GM19023 (cell line): ENCODE results near the gene INCENP.

Experiments used
- ATAC-seq: cut with Tn5 transposase; IDR thresholded peaks from one replicate; pipeline ENCODE4 v1.9.1; 2021; ENCODE audit warnings: mild to moderate bottlenecking, moderate library complexity; ENCODE audit not compliant: unreplicated experiment

INCENP gene

DNA sequence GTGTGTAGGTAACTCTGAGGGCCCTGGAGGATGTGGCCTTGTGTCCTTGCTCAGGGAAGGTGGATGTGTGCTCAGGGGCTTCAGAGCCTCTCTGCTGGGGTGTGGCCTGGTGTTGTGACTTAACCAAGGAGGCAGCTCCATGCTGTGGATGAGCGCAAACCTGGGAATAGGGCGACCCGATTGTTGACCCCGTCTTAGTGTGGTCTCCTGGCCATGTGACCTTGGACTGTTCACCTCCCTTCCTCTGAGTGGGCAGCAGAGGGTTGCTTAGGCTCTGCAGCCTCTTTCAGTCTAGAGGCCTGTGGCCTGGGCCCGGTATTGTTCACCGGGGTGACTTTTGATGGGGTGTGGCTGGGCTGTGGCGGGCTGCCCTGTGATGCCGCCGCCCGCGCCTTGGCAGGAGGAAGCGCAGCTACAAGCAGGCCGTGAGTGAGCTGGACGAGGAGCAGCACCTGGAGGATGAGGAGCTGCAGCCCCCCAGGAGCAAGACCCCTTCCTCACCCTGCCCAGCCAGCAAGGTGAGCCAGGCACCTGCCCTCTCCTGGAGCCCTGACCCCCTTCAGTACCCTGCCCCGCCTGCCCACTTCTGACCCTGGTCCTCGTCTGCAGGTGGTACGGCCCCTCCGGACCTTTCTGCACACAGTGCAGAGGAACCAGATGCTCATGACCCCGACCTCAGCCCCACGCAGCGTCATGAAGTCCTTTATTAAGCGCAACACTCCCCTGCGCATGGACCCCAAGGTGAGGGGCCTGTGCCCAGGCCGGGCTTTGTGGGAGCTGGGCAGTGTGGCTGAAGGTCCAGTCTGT, 16.7 kb downstream of the INCENP start:
- no peak for ATAC-seq

DNA sequence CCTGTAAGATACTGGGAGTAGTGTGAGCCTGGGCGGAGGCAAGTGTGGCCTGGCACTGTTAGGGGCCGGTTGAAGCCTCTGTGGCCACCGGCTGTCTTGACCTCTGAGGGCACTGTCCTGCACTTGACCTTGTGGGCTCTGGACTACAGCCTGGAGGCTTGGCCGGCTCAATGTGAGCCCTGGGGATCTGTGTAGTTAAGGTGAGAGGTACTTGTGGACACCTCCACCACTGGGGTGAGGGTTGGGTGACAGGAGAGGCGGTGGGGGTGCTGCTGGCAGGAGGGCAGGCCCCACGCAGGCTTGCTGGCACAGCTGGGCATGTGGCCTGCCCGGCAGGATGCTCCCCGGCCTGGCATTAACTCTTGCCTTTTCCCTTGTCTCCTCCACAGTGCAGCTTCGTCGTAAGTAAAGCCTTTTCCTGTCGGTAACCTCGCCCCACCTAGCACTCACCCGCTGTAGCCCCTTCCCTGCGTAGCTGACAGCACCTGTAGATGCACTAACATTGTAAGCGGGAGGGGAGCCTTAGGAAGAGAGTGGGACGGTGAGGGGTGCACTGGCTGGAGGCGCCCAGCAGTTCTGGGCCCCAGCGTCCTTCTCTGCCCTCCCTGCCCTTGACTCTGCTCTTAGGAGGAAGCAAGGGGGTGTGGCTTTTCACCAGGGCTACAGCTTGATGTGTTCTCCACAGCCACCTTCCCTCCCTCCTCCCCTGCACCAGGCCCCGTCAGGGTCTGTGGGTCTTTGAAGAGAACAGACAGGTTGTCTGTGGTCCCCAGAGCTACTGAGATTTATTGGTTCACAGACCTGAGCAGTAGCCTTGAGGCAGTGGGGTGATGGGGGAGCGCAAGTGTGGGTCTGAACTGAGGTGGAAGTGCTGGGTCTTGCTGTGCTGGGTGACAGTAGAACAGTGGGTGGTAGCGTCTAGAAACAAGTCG, 17.6 kb downstream of the INCENP start:
- ATAC-seq: no peak

DNA sequence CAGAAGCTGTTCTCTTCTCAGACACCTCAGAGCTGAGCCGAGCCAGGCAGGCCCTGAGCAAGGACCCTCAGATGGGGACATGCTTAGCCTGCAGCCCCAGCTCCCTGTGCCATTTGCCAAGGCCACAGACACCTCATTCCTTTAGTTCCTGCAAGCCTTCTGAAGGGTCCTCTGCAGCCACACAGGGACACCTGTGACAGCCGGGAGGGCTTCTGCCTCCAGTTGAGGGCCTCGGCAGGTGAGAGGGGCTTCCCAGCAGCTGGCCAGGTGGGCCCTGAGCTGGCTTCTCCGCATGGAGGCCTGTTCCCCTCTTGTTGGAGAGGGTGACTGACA, 18.2 kb downstream of the INCENP start:
- ATAC-seq: no peak

DNA sequence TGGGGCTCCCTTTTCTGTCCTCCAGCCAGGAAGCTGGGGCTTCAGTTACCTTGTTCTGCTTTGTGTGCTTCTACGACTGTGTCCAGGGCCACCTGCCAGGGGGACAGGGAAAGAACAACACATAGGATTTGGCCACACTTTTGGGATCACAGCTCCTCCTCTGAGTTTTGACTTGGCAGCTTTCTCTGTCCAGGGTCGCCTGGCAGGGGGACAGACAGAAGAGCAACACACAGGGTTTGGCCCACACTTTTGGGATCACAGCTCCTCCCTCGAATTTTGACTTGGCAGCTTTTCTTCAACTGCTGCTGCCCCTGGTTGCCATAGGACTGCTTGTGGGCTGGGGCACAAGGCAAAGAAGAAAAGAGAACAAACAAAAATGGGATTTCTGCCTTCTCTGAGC, 19.1 kb downstream of the INCENP start:
- ATAC-seq: no peak

DNA sequence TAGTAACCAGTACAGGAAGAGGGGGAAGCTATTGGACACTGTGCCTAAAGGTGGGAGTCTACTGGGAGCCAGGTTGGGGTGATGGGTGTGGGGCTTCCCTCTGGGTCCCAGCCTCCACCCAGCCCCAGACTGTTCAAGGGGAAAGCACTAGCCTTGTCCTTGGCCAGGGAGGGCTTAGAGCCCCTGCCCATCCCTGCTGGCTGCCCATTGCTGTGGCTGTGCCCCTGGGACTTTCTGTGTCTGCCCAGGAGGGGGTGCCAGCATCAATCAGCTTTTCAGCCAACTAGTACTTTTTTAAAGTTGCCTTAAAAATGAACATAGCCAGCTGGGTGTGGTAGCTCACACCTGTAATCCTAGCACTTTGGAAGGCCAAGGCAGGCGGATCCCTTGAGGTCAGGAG, 19.9 kb downstream of the INCENP start:
- ATAC-seq: no peak

DNA sequence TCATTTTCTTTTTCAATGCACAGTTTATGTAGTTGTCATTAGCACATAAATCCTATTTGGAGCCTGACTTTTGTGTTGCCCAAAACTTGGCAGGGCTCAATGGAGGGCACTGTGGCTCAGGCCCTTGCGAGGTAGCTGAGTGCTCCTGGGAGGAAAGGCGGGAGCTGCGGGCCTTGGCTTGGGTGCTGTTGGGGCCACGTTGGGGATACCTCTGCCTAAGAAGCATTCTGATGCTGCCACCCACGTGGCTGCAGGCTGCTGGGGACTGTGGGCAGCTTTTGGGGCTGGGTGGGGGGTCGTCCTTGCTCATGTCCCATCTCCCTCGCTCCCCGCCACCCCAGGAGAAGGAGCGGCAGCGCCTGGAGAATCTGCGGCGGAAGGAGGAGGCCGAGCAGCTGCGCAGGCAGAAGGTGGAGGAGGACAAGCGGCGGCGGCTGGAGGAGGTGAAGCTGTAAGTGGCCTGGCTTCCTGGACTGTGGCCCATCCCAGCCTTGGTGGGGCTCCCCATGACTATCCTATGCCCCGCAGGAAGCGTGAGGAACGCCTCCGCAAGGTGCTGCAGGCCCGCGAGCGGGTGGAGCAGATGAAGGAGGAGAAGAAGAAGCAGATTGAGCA, 20.9 kb downstream of the INCENP start:
- ATAC-seq: no peak

DNA sequence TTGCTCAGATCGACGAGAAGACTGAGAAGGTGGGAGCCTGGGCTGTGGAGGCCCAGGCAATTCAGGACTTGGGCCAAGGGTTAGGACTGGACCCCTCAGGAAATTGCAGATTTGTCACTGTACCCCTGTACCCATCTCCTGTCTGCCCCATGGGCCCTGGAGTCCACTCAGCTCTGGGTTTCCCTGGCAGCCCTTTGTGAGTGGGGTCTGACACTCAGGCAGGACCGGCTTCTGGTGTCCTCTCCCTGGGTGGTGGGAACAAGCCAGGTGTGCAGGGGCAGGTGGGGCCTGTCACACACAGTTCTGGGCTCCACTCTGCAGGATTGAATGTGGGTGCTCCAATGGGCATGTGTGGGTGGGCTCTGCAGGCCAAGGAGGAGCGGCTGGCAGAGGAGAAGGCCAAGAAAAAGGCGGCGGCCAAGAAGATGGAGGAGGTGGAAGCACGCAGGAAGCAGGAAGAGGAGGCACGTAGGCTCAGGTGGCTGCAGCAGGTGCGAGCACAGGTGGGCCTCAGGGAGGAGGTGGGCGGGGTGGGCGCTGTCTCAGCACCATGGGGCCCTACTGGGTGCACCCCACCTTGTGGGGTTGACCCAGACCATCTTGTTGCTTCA, 21.6 kb downstream of the INCENP start:
- no peak for ATAC-seq

DNA sequence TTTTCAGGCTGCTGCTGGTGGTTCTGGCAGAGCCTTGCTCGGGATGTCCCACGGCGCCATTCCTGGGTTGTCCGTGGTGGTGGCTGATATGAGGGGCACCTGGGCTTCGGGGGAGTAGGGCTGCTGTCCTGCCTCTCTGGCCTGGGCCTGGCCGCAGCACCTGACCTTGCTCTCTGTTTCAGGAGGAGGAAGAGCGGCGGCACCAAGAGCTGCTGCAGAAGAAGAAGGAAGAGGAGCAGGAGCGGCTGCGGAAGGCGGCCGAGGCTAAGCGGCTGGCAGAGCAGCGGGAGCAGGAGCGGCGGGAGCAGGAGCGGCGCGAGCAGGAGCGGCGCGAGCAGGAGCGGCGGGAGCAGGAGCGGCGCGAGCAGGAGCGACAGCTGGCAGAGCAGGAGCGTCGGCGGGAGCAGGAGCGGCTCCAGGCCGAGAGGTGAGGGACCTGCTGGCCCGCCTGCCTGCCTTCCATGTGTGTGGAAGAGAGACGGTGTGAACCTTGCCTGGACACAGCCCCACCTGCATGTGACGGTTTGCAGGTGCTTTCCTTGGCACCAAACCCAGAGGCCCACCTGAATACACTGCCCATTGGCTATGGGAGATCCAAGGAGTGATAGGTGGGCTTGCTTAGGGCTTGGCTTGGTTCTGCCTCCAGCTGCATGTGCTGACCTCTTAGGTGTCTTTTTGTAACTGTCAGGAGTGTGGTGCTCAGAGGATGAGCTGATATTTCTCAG, 22.8 kb downstream of the INCENP start:
- no peak for ATAC-seq

DNA sequence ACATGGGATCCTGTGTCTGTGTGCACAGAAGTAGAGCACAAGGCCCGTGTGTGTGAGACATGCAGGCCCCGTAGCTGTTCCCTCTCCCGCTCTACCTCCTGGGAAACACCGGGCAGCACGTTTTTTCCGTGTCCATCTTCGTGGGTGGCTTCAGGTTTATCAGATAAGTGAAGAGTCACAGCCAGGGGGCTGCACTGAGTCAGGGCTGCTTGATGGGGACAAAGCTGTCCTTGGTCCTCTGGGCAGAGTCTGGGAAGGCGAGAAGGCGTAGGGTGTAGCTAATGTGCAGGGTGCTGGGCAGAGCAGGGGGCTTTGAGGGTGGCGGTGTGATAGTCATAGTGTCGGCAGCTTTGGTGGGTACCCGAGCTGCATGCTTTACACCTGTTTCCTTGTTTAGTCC, 23.7 kb downstream of the INCENP start:
- no peak for ATAC-seq

DNA sequence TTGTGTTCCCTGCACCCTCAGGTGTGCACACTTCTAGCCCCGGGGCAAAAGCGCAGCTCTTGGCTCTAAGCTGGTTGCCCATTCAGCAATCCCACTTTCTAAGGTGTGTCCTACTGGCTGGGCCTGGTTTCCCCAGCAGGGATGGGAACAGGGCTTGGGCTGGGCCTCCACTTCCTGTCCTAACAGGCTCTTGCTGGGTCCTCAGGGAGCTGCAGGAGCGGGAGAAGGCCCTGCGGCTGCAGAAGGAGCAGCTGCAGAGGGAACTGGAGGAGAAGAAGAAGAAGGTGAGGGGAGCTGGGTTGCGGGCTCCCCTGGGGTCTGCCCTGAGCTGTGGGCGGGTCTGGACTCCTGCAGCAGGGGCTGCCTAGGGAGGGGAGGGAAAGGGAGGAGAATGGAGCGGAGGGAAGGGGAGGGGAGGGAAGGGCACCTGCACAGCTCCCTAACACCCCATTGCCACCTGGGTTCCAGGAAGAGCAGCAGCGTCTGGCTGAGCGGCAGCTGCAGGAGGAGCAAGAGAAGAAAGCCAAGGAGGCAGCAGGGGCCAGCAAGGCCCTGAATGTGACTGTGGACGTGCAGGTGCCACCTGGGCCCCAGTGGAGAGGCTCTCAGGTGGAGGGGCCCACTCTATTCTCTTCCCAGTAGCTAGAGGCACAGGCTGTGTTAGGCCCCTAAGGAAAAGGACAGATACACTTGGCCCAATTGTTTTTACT, 24.6 kb downstream of the INCENP start:
- ATAC-seq: no peak

DNA sequence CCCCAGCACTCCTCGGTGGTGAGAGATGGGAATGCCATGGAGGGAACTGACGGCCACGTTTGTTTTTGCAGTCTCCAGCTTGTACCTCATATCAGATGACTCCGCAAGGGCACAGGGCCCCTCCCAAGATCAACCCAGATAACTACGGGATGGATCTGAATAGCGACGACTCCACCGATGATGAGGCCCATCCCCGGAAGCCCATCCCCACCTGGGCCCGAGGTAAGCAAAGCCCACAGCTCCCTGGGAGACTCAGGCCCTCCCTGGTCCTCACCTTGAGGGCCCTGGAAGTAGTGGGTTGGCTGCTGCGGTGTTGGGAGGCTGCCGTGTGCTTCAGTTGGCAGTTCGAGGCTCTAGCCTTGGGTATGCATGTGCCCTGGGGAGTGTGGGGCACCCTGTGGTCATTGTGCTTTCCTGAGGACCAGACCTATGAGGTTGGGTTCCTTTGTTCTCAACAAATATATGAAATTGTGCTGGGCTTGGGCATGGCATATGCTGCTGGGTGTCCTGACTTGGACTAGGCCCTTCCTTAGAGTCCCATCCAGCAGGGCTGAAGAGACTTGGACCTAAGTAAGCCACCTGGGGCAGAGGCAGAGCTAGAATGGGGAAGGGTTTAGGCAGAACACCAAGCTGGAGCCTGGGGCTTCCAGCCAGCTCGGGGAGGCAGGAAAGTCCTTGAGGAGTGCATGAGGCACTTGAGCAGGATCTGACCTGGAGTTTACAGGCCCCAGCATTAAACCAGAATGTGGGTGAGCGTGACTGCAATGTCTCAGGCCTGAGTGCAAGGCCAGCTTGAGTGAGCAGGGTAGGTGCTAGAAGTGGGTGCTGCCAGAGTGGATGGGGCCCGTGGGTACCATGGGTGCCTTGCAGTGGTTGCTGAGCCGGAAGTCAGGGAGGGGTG, 26.4 kb downstream of the INCENP start:
- ATAC-seq: no peak

DNA sequence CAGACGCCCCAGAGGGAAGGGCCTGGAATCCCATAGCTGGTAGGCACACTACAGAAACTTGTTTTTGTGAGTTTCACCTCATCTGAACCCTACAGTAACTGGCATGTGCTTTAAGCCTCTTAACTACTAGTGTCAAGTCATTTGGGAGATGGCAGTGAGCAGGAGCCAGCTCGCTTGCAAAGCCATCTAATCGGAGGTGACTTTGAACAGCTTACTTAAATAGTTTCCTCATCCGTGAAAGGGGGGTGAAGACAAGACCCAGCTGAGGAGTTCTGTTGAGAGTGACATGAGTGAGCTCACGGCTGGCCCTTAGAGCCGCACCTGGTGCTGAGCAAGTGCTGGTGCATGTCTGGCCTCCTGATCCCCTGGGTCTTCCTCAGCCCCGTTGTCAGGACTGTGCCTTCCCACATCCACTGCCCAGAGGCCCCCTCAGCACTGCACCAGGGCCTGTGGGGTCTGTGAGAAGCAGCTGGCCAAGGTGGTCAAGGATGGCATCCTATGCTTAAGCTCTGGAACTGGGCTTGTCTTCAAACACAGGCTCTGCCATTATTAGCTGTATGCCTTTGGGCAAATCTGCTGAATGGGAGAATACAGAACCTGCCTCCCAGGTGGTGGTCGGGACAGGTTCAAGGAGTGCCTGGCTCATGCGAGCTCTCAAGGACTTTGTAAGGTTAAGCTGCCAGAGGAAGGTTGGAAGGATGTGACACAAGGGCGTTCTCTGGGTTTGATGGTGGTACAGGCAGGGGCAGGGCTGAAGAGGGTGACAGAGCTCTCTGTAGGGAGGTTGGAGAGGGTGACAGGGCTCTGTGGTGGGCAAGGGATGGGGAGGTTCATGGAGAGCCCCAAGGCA, 27.3 kb downstream of the INCENP start:
- no peak for ATAC-seq

DNA sequence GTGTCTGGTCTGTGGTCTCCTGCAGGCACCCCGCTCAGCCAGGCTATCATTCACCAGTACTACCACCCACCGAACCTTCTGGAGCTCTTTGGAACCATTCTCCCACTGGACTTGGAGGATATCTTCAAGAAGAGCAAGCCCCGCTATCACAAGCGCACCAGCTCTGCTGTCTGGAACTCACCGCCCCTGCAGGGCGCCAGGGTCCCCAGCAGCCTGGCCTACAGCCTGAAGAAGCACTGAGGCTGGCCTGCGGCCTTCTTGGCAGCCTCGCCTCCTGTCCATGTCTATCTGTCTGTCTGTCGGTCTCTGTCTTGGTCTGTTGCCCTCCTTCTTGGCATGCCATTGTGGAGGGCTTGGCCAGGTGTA, 27.9 kb downstream of the INCENP start:
- ATAC-seq: no peak

DNA sequence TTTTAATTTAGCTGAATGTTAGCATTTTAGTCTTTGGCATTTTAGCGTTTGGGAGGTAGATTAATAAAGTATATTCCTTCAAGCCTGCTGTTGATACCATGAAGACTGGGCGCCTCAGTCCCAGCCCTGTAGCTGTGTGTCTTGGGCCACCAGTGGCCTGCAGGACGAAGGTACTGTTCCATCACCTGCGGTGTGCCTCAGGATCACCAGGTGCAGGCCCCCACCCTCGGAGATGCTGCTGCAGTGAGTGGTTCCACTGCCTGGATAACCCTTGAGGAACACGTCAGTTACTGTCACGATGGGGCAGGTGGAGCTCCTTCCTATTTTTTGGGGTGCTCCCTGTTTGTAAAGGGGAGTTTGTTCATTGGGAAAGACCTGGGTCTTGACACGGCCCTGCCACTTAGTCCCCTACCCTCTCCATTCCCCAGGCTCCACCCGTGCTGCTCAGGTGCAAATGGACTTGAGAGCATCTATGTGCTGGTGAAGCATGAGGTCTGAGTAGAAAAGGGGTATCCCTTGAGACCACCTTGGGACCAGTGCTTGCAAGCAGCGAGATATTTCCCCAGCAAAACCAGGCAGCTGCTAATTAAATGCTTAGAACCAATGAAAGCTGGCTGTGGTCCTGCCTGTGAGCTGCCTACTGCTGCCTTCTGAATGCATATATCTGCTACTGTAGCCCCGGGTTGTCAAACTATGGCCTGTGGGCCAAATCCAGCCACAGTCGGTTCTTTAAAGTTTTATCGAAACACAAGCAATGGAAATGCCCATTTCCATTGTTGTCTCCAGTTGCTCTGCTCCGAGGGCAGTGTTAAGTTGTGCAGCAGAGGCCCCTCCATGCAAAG, 28.7 kb downstream of the INCENP start:
- ATAC-seq: no peak

DNA sequence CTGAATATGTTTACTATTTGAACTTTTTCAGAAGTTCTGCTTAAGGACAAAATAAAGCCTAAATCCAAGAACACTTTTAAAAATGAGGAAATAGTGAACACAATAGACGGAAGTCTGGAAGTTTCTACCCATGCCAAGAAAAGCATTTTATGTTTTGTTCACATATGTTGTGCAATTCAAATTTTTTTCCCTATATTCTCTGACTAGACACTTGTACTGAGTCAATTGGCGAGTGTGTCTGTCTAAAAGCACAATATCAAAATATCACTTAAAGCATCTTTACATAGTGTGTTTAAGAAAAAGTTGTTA, 29.2 kb downstream of the INCENP start:
- no peak for ATAC-seq

DNA sequence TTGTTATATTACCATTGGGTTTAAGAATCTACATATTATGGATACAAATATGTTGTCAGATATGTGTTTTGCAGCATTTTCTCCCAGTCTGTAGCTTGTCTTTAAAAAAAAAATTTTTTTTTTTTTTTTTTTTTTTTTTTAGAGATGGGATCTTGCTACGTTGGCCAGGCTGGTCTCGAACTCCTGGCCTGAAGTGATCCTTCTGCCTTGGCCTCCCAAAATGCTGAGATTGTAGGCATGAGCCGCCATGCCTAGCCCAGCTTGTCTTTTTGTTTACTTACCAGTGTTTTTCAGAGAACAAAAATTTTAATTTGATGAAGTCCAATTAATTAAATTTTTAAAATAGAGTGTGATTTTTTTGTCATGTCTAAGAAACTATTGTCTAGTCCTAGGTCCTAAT, 29.8 kb downstream of the INCENP start:
- ATAC-seq: no peak

DNA sequence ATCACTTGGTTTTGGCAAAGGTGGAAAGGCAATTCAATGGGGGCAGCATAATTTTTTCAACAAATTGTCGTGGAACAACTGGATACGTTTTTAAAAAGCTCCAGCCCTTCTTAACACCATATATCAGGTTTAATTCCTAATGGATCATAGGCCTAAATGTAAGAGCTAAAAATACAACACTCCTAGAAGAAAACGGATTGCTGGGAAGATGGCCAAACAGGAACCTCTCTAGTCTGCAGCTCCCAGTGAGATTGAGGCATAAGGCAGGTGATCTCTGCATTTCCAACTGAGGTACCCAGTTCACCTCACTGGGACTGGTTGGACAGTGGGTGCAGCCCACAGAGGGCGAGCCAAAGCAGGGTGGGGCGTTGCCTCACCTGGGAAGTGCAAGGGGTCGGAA, 33.8 kb downstream of the INCENP start:
- ATAC-seq: no peak

DNA sequence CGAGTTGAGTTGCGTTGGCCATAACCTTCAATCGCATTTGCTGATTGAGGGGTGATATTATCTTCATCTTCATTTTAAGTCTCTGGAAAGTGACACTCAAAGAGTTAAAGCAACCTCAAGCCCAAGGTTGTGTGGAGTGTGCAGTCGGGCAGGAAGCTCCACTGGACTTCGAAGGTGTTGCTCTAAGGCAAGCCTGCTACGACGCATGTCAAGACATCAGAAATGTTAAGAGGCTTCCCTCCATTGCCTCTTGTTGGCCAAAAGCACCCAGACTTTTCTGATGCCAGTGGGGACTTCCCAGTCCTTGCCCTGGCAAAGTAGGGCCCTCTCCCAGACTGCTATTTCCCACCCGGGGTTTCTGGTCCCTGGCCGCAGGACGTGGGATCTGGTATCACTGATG, 42.6 kb downstream of the INCENP start:
- no peak for ATAC-seq
